Heart left ventricle (tissue), 16 donors: Measurements from ENCODE around the gene FBXO41. TPM values are rescaled to one million over a fixed set of nuclear protein-coding genes. Genes with fewer than 3 reads are reported as not detected.

ENCODE experiments used
- ATAC-seq, 4 donors: fragments of 200-7000 bp; cut with Tn5 transposase; one replicate each; pipeline ENCODE4 v1.9.1; 2020 to 2022; ENCODE audit warnings: moderate library complexity in 4 of 4, mild to moderate bottlenecking in 3 of 4, moderate number of reproducible peaks in 1 of 4
- DNase-seq, 5 donors: peaks; one replicate each; pipeline ENCODE4 v3.0.0-alpha.2; 2020
- H3K27ac ChIP-seq, 12 donors: fragments of 200-600 bp; sonication (generic) in 4 of 12; one replicate each; pipeline versions ENCODE4 v1.5.0 to v1.8.0; 2016 to 2022; ENCODE audit warnings: mild to moderate bottlenecking in 2 of 12
- H3K27me3 ChIP-seq, 9 donors: fragments of 200-600 bp; sonication (generic) in 2 of 9; one replicate each; pipeline versions ENCODE4 v1.5.1 to v1.8.0; 2016 to 2022; ENCODE audit warnings: mild to moderate bottlenecking in 3 of 9
- H3K36me3 ChIP-seq, 9 donors: fragments of 200-600 bp; sonication (generic) in 2 of 9; one replicate each; pipeline versions ENCODE4 v1.5.0 to v1.8.0; 2018 to 2022; ENCODE audit warnings: mild to moderate bottlenecking in 2 of 9
- H3K4me1 ChIP-seq, 12 donors: fragments of 200-600 bp; sonication (generic) in 4 of 12; one replicate each; pipeline versions ENCODE4 v1.5.0 to v1.8.0; 2016 to 2022; ENCODE audit warnings: mild to moderate bottlenecking in 3 of 12
- H3K4me3 ChIP-seq, 12 donors: fragments of 200-600 bp; sonication (generic) in 4 of 12; one replicate each; pipeline versions ENCODE4 v1.5.0 to v1.8.0; 2017 to 2022; ENCODE audit warnings: mild to moderate bottlenecking in 9 of 12, moderate library complexity in 4 of 12
- H3K9me3 ChIP-seq, 12 donors: fragments of 200-600 bp; sonication (generic) in 4 of 12; one replicate each; pipeline versions ENCODE4 v1.5.0 to v1.8.0; 2016 to 2022; ENCODE audit warnings: mild to moderate bottlenecking in 1 of 12
- CTCF ChIP-seq, 12 donors: fragments of 200-600 bp; sonication (generic) in 4 of 12; IDR thresholded peaks; one replicate each; pipeline versions ENCODE4 v1.5.0 to v1.8.0; 2018 to 2022; ENCODE audit warnings: antibody characterized with exemption in 12 of 12, mild to moderate bottlenecking in 5 of 12
- POLR2A ChIP-seq, 2 donors: fragments of 450-650 bp; IDR thresholded peaks; one replicate each; pipeline ENCODE4 v1.6.1; 2017; ENCODE audit warnings: antibody characterized with exemption in 2 of 2, mild to moderate bottlenecking in 2 of 2, moderate library complexity in 2 of 2
- WGBS, 4 donors: extraction: QIAGEN DNeasy Blood & Tissue Kit in 2 of 4; methylation state at CpG; one replicate each; pipeline versions ENCODE4 v1.1.5 to v1.1.7; 2013 to 2018; 5-methylcytosine and 5-hydroxymethylcytosine counted together
- intact Hi-C, 10 donors: fragments of 100-400 bp; cut with DNase I; formaldehyde crosslinking; loops; one replicate each; pipeline versions ENCODE4 v1.11.1 to v1.14.2; 2022
- polyA plus RNA-seq, 2 donors: library from polyadenylated mRNA; stranded (reverse); fragments of 200-250 nt; gene quantifications; one replicate each; pipeline ENCODE4 v1.2.3, GENCODE V29; 2013
- total RNA-seq, 9 donors: library from RNA; depleted of rRNA in 2 of 9; stranded (reverse); fragments of >200 nt in 2 of 9; fragmentation: NEBNext Ultra II Directional in 3 of 9; extraction: Animal tissue kit (Norgen Biotek cat#: 25700) in 3 of 9; gene quantifications; one replicate each; pipeline versions ENCODE4 v1.1.0 to v1.2.4, GENCODE V29; 2016 to 2023
- donor health status: ischemic (EF 13 %, LVEDD 7.1; RV severe dilation, severe dysfunction).
- donor health status: healthy with polysubstance abuse.
- donor health status: DM: no; HTN: yes; CAD: no.
- donor health status: DM: no; HTN: no; CAD: no.
- donor health status: ischemic (EF 25% LVEDD 6.9; RV normal size, moderate dysfunction).
- donor health status: ischemic (EF 25% LVEDD 5.7; RV mildly dilated, moderate dysfunction).
- donor health status: healthy.
- donor health status: DM: yes; HTN: yes; CAD: no.
- donor health status: ischemic (EF 35%, LVEDD 5.7; RV mildly dilated, moderate dysfunction).
- donor health status: nonischemic (EF 11% LVEDD 7.7; RV severe dilation, severe dysfunction).
- donor health status: DM: yes; HTN: yes; CAD: no.
- donor health status: PGD.
- donor health status: ischemic (EF 29% LVEDD 5.4; RV normal size, mild dysfunction).
- donor health status: nonischemic (EF 23%, LVEDD 6.1; RV moderate dilation, normal function).

Gene FBXO41
- total and polyA plus RNA-seq, 11 donors, result 0.21 to 3.6 (median 0.57) TPM

GRCh38 chr2:73292316-73292905 lies 8.1 kb upstream of the FBXO41 start:
- Histone ChIP-seq H3K9me3 (no peaks in the 10 kb centered on the region), H3K27ac (no peak overlapping the region), H3K4me1 (peaks cover 0 to 27% (median 9%) of the 10 kb centered on the region in 12 donors), H3K36me3 (no peaks in the 10 kb centered on the region), H3K4me3 (no peak overlapping the region), H3K27me3 (peaks cover 42 to 98% (median 69%) of the 10 kb centered on the region in 9 donors)
- ATAC-seq, result no peak
- no peak for DNase-seq
- 5 to 9% (median 6%) methylated on average over 19 to 38 of the region's 38 CpGs for WGBS, 4 donors
- no peak for TF ChIP-seq CTCF (IDR thresholded peaks at IDR 0.05)
- TF ChIP-seq POLR2A (IDR thresholded peaks at IDR 0.05), result no peak
- intact Hi-C loops, result no loop called here

GRCh38 chr2:73291461-73292315 lies 7.4 kb upstream of the FBXO41 start:
- Histone ChIP-seq H3K4me1 (peaks cover 0 to 27% (median 9%) of the 10 kb centered on the region in 12 donors), H3K27ac (no peak overlapping the region), H3K4me3 (peak overlapping the region in 6 of 12 donors; percentile 3 to 32 (median 24)), H3K36me3 (no peaks in the 10 kb centered on the region), H3K27me3 (peaks cover 42 to 98% (median 71%) of the 10 kb centered on the region in 9 donors), H3K9me3 (no peaks in the 10 kb centered on the region)
- DNase-seq, result no peak
- WGBS, 4 donors, result 1 to 2% (median 2%) methylated on average over 21 to 82 of the region's 82 CpGs
- TF ChIP-seq CTCF (IDR thresholded peaks at IDR 0.05) (no peak), POLR2A (IDR thresholded peaks at IDR 0.05) (no peak)
- intact Hi-C loops, result no loop called here
- no peak for ATAC-seq

GRCh38 chr2:73291093-73291460 lies 6.8 kb upstream of the FBXO41 start:
- H3K9me3 ChIP-seq, result no peaks in the 10 kb centered on the region

More at GRCh38 chr2:73291093-73291460, 6.8 kb upstream of the FBXO41 start:
- Histone ChIP-seq H3K27ac (no peak overlapping the region), H3K4me3 (peak overlapping the region in 6 of 12 donors; percentile 3 to 32 (median 24)), H3K36me3 (no peaks in the 10 kb centered on the region), H3K27me3 (peaks cover 42 to 98% (median 68%) of the 10 kb centered on the region in 9 donors), H3K4me1 (peaks cover 0 to 27% (median 9%) of the 10 kb centered on the region in 12 donors)
- ATAC-seq, result peak in 3 of 4 donors; percentile 70 to 81 (median 78)
- 3 to 5% (median 3%) methylated on average over 31 to 34 of the region's 34 CpGs for WGBS, 4 donors
- intact Hi-C loops, result no loop called here
- DNase-seq, result peak in 4 of 5 donors; percentile 40 to 71 (median 50)
- TF ChIP-seq CTCF (IDR thresholded peaks at IDR 0.05) (no peak), POLR2A (IDR thresholded peaks at IDR 0.05) (no peak)
